ENCODE results near the gene RTN4RL2. TPM values are rescaled to one million over a fixed set of nuclear protein-coding genes. Genes with fewer than 3 reads are reported as not detected.
A peak's percentile ranks its signal among the peaks of the same experiment; 100 is the strongest.

Gene RTN4RL2
- total RNA-seq, 4 donors from 2014 or later: 0.20 to 1.5 (median 0.42) TPM; not detected in 1

DNA sequence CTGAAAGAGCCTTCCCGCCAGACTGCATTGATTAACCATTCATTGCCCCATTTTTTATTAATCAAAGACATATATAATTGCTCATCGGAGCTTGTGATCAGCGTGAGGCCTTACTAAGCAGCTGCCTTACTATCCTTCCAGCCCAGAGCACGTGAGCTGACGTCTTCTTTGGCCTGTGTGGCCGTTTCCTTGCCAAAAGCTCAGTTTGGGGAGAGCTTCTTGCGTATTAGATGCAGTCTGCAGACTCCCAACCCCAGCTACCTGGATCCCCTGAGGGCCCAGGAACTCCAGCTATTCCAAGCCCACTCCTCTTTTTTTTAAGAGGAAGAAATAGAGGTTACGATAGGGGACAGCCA, 32.6 kb upstream of the RTN4RL2 start:
- Histone ChIP-seq H3K27me3 (no peaks in the 10 kb centered on the region), H3K4me1 (peaks cover 5 to 84% (median 46%) of the 10 kb centered on the region in 4 donors), H3K27ac (peak overlapping the region; percentile 87 to 97 (median 95)), H3K4me3 (peak overlapping the region in 3 of 4 donors; percentile 40 to 68 (median 49)), H3K36me3 (peaks cover 0 to 14% (median 0%) of the 10 kb centered on the region in 3 donors), H3K9me3 (no peaks in the 10 kb centered on the region)
- WGBS, 2 donors: 17 to 56% methylated on average over 8 of the region's 8 CpGs
- TF ChIP-seq, protein P1, sequence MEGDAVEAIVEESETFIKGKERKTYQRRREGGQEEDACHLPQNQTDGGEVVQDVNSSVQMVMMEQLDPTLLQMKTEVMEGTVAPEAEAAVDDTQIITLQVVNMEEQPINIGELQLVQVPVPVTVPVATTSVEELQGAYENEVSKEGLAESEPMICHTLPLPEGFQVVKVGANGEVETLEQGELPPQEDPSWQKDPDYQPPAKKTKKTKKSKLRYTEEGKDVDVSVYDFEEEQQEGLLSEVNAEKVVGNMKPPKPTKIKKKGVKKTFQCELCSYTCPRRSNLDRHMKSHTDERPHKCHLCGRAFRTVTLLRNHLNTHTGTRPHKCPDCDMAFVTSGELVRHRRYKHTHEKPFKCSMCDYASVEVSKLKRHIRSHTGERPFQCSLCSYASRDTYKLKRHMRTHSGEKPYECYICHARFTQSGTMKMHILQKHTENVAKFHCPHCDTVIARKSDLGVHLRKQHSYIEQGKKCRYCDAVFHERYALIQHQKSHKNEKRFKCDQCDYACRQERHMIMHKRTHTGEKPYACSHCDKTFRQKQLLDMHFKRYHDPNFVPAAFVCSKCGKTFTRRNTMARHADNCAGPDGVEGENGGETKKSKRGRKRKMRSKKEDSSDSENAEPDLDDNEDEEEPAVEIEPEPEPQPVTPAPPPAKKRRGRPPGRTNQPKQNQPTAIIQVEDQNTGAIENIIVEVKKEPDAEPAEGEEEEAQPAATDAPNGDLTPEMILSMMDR (IDR thresholded peaks at IDR 0.05): no peak
- TF ChIP-seq POLR2A (IDR thresholded peaks at IDR 0.05) (peak in 1 of 2 donors; percentile 7), EP300 (IDR thresholded peaks at IDR 0.05) (peak in 1 of 2 donors; percentile 74)
- DNase-seq (ENCODE audit: low spot score in 2 of 2): peak; percentile 87 to 94

DNA sequence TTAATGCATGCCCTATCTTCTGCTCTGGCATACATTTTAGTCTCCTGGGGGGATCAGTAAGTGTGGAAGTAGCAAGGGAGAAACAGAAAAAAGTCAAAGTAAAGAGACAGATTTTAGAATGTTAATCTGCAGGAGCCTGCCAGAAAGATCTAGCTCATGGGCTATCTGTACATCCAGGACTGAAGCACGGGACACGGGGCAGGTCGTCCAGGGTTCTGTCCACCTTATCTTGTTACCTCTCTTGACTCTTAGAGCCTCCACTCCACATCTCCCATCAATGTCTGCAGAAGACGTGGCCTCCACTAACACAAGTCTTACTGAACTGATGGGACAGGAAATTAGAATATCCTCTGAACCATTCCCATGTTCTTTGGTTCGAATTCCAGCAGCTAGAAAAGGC, 31.7 kb upstream of the RTN4RL2 start:
- H3K27ac ChIP-seq: peak overlapping the region; percentile 87 to 97 (median 95)
- no peaks in the 10 kb centered on the region for H3K27me3 ChIP-seq
- no peak for DNase-seq (ENCODE audit: low spot score in 2 of 2)
- H3K9me3 ChIP-seq: no peaks in the 10 kb centered on the region
- peaks cover 5 to 83% (median 46%) of the 10 kb centered on the region in 4 donors for H3K4me1 ChIP-seq
- TF ChIP-seq, protein P1 (IDR thresholded peaks at IDR 0.05): no peak
- TF ChIP-seq POLR2A (IDR thresholded peaks at IDR 0.05): no peak
- no peak for TF ChIP-seq EP300 (IDR thresholded peaks at IDR 0.05)
- H3K4me3 ChIP-seq: no peak overlapping the region
- peaks cover 0 to 6% (median 0%) of the 10 kb centered on the region in 3 donors for H3K36me3 ChIP-seq
- WGBS, 2 donors: 93 to 98% methylated on average over 5 of the region's 5 CpGs

DNA sequence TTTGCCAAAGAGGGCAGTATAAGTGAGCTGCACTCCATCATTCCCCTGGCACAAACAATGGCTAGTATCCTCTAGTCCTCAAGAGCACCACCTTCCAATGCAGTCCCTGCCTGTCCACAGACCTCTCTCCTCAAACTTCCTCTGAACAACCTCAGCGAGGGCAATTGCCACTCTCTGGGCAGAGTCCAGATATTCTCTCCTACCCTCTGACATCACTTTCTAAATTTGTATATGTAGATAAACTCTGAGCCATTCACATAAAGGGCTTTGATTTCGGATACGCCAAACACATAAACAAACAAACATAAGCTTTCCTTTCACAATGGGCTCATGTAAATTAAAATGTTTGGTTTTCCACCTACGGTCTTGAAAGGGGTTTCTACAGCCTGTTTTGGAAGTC, 30.4 kb upstream of the RTN4RL2 start:
- no peak overlapping the region for H3K4me3 ChIP-seq
- H3K9me3 ChIP-seq: no peaks in the 10 kb centered on the region
- H3K4me1 ChIP-seq: peaks cover 5 to 81% (median 33%) of the 10 kb centered on the region in 4 donors
- no peak for DNase-seq (ENCODE audit: low spot score in 2 of 2)
- H3K36me3 ChIP-seq: no peaks in the 10 kb centered on the region
- TF ChIP-seq POLR2A (IDR thresholded peaks at IDR 0.05) (no peak), EP300 (IDR thresholded peaks at IDR 0.05) (no peak)
- TF ChIP-seq, protein P1 (IDR thresholded peaks at IDR 0.05): no peak
- peak overlapping the region in 1 of 4 donors; percentile 97 for H3K27ac ChIP-seq
- WGBS, 2 donors: 73 to 75% methylated on average over 4 of the region's 4 CpGs
- no peaks in the 10 kb centered on the region for H3K27me3 ChIP-seq

DNA sequence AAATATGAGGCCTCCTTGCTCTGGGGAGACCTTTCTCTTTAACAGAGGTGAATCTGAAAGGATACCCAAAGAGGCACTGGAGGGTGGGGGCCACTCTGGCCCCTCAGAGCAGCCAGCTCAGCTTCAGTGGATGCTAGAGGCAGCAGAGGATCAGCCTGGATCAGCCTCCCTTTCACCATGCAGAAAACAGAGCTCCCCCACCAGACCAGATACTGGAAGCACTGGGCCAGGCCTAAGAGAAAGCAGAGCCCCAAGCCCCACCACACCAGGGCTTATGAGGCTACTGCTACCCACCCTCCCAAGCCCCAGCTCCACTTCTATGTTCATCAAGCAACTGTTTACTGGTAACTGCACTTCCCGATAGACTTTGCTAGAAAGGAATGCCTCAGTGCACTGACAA, 29.4 kb upstream of the RTN4RL2 start:
- Histone ChIP-seq H3K4me1 (peaks cover 5 to 75% (median 23%) of the 10 kb centered on the region in 4 donors), H3K9me3 (no peaks in the 10 kb centered on the region)
- DNase-seq (ENCODE audit: low spot score in 2 of 2): no peak

DNA sequence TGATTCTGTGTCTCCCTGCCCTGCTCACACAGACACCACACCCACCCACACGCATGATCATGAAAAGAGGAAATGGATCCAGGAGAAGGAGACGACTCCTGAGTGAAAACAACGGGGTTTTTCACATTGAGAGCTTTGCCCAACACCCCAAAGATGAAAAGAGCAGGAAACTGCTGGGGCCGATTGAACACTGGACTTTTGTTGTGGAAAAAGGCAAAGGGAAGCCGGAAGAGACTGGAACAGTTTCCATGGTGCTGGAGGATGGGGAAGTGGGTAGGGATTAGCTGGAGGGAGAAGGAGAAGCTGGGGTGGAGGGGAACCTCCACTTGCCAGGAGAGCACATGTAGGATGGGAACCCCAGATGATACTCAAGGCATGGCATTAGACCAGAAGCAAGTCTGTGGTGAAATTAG, 28.2 kb upstream of the RTN4RL2 start:
- 19 to 29% methylated on average over 5 of the region's 5 CpGs for WGBS, 2 donors
- Histone ChIP-seq H3K4me1 (peaks cover 5 to 63% (median 18%) of the 10 kb centered on the region in 4 donors), H3K4me3 (no peak overlapping the region), H3K9me3 (no peaks in the 10 kb centered on the region), H3K27me3 (no peaks in the 10 kb centered on the region), H3K36me3 (no peaks in the 10 kb centered on the region), H3K27ac (peak overlapping the region in 2 of 4 donors; percentile 70 to 77)
- TF ChIP-seq POLR2A (IDR thresholded peaks at IDR 0.05) (no peak), EP300 (IDR thresholded peaks at IDR 0.05) (peak in 1 of 2 donors; percentile 24)
- TF ChIP-seq, protein P1 (IDR thresholded peaks at IDR 0.05): no peak
- peak in 1 of 2 donors; percentile 29 for DNase-seq (ENCODE audit: low spot score in 2 of 2)

More for the DNA sequence above, 29.4 kb upstream of the RTN4RL2 start:
- H3K36me3 ChIP-seq: no peaks in the 10 kb centered on the region
- no peak overlapping the region for H3K4me3 ChIP-seq
- peak overlapping the region in 1 of 4 donors; percentile 29 for H3K27ac ChIP-seq
- WGBS, 2 donors: 94% methylated on average over 1 of the region's 1 CpG
- H3K27me3 ChIP-seq: no peaks in the 10 kb centered on the region
- TF ChIP-seq POLR2A (IDR thresholded peaks at IDR 0.05): no peak
- TF ChIP-seq, protein P1 (IDR thresholded peaks at IDR 0.05): no peak
- TF ChIP-seq EP300 (IDR thresholded peaks at IDR 0.05): no peak

All from tibial nerve (tissue), 4 donors.